ENCODE results near the gene CFAP73.

- TF ChIP-seq, protein P1, sequence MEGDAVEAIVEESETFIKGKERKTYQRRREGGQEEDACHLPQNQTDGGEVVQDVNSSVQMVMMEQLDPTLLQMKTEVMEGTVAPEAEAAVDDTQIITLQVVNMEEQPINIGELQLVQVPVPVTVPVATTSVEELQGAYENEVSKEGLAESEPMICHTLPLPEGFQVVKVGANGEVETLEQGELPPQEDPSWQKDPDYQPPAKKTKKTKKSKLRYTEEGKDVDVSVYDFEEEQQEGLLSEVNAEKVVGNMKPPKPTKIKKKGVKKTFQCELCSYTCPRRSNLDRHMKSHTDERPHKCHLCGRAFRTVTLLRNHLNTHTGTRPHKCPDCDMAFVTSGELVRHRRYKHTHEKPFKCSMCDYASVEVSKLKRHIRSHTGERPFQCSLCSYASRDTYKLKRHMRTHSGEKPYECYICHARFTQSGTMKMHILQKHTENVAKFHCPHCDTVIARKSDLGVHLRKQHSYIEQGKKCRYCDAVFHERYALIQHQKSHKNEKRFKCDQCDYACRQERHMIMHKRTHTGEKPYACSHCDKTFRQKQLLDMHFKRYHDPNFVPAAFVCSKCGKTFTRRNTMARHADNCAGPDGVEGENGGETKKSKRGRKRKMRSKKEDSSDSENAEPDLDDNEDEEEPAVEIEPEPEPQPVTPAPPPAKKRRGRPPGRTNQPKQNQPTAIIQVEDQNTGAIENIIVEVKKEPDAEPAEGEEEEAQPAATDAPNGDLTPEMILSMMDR (IDR thresholded peaks at IDR 0.05): no peak
- no peak for TF ChIP-seq NR3C1 (CRISPR knock-in tag; conservative IDR thresholded peaks at IDR 0.05; ENCODE audit: low read depth)
- no peak for TF ChIP-seq USF2 (CRISPR knock-in tag; IDR thresholded peaks at IDR 0.05)
- TF ChIP-seq, protein P2, sequence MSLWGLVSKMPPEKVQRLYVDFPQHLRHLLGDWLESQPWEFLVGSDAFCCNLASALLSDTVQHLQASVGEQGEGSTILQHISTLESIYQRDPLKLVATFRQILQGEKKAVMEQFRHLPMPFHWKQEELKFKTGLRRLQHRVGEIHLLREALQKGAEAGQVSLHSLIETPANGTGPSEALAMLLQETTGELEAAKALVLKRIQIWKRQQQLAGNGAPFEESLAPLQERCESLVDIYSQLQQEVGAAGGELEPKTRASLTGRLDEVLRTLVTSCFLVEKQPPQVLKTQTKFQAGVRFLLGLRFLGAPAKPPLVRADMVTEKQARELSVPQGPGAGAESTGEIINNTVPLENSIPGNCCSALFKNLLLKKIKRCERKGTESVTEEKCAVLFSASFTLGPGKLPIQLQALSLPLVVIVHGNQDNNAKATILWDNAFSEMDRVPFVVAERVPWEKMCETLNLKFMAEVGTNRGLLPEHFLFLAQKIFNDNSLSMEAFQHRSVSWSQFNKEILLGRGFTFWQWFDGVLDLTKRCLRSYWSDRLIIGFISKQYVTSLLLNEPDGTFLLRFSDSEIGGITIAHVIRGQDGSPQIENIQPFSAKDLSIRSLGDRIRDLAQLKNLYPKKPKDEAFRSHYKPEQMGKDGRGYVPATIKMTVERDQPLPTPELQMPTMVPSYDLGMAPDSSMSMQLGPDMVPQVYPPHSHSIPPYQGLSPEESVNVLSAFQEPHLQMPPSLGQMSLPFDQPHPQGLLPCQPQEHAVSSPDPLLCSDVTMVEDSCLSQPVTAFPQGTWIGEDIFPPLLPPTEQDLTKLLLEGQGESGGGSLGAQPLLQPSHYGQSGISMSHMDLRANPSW (CRISPR knock-in tag; conservative IDR thresholded peaks at IDR 0.05; ENCODE audit: low read depth): no peak
These were observed 43.8 kb upstream of the CFAP73 start for GRCh38 chr12:113105606-113106271.
